ENCODE results near the gene CD300LF.

CD300LF gene

GRCh38 chr17:74729368-74729767 lies 16.6 kb upstream of the CD300LF start:
- DNase-seq: no peak

- DNase-seq: no peak
Observed at GRCh38 chr17:74728702-74729075, 16.0 kb upstream of the CD300LF start.

GRCh38 chr17:74728033-74728701 lies 15.4 kb upstream of the CD300LF start:
- DNase-seq: no peak

GRCh38 chr17:74725111-74725510 lies 12.4 kb upstream of the CD300LF start:
- no peak for DNase-seq

- no peak for DNase-seq
Observed at GRCh38 chr17:74723891-74724290, 11.2 kb upstream of the CD300LF start.

- no peak for DNase-seq
Observed at GRCh38 chr17:74722782-74723181, 10.1 kb upstream of the CD300LF start.

- DNase-seq: no peak
Observed at GRCh38 chr17:74720506-74720905, 7.8 kb upstream of the CD300LF start.

GRCh38 chr17:74715144-74715543 lies 2.4 kb upstream of the CD300LF start:
- no peak for DNase-seq

GRCh38 chr17:74713171-74713755 lies 540 bp upstream of the CD300LF start:
- DNase-seq: no peak

- DNase-seq: no peak
Observed at GRCh38 chr17:74712301-74712700, 422 bp downstream of the CD300LF start.

- no peak for DNase-seq
Observed at GRCh38 chr17:74711058-74711824, 1.5 kb downstream of the CD300LF start.

GRCh38 chr17:74704544-74704943 lies 8.2 kb downstream of the CD300LF start:
- no peak for DNase-seq

GRCh38 chr17:74703311-74703710 lies 9.4 kb downstream of the CD300LF start:
- no peak for DNase-seq

- no peak for DNase-seq
Observed at GRCh38 chr17:74702116-74702871, 10.4 kb downstream of the CD300LF start.

GRCh38 chr17:74699236-74699635 lies 13.5 kb downstream of the CD300LF start:
- DNase-seq: no peak

- no peak for DNase-seq
Observed at GRCh38 chr17:74698069-74698468, 14.7 kb downstream of the CD300LF start.

- DNase-seq: no peak
Observed at GRCh38 chr17:74697515-74697914, 15.2 kb downstream of the CD300LF start.

GRCh38 chr17:74695629-74696028 lies 17.1 kb downstream of the CD300LF start:
- DNase-seq: no peak

GRCh38 chr17:74694081-74694480 lies 18.6 kb downstream of the CD300LF start:
- DNase-seq: no peak

GRCh38 chr17:74691151-74691550 lies 21.6 kb downstream of the CD300LF start:
- DNase-seq: no peak

GRCh38 chr17:74690409-74690825 lies 22.3 kb downstream of the CD300LF start:
- DNase-seq: no peak

- no peak for DNase-seq
Observed at GRCh38 chr17:74687886-74688285, 24.8 kb downstream of the CD300LF start.

- no peak for DNase-seq
Observed at GRCh38 chr17:74686761-74687160, 26.0 kb downstream of the CD300LF start.

Data from NCI-H510A (cell line).